Measurements from ENCODE around the gene PPP1R13L.

- TF ChIP-seq, protein P1, sequence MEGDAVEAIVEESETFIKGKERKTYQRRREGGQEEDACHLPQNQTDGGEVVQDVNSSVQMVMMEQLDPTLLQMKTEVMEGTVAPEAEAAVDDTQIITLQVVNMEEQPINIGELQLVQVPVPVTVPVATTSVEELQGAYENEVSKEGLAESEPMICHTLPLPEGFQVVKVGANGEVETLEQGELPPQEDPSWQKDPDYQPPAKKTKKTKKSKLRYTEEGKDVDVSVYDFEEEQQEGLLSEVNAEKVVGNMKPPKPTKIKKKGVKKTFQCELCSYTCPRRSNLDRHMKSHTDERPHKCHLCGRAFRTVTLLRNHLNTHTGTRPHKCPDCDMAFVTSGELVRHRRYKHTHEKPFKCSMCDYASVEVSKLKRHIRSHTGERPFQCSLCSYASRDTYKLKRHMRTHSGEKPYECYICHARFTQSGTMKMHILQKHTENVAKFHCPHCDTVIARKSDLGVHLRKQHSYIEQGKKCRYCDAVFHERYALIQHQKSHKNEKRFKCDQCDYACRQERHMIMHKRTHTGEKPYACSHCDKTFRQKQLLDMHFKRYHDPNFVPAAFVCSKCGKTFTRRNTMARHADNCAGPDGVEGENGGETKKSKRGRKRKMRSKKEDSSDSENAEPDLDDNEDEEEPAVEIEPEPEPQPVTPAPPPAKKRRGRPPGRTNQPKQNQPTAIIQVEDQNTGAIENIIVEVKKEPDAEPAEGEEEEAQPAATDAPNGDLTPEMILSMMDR (IDR thresholded peaks at IDR 0.05): peak; percentile 99 to 100 (median 100)
- TF ChIP-seq POLR2A (IDR thresholded peaks at IDR 0.05) (no peak), POLR2AphosphoS5 (IDR thresholded peaks at IDR 0.05; ENCODE audit: insufficient read depth in 1 of 2, low read depth in 1 of 2) (peak in 1 of 2 donors; percentile 67)
Observed at GRCh38 chr19:45439569-45440258, 34.8 kb upstream of the PPP1R13L start.

All from vagina (tissue), 2 donors.